ENCODE measurements around the gene MRPS17. TPM values are rescaled to one million over a fixed set of nuclear protein-coding genes. Genes with fewer than 3 reads are reported as not detected.
A peak's percentile ranks its signal among the peaks of the same experiment; 100 is the strongest.

Gene MRPS17
- total RNA-seq, 1 experiment from 2014 or later = 40.3 TPM

DNA sequence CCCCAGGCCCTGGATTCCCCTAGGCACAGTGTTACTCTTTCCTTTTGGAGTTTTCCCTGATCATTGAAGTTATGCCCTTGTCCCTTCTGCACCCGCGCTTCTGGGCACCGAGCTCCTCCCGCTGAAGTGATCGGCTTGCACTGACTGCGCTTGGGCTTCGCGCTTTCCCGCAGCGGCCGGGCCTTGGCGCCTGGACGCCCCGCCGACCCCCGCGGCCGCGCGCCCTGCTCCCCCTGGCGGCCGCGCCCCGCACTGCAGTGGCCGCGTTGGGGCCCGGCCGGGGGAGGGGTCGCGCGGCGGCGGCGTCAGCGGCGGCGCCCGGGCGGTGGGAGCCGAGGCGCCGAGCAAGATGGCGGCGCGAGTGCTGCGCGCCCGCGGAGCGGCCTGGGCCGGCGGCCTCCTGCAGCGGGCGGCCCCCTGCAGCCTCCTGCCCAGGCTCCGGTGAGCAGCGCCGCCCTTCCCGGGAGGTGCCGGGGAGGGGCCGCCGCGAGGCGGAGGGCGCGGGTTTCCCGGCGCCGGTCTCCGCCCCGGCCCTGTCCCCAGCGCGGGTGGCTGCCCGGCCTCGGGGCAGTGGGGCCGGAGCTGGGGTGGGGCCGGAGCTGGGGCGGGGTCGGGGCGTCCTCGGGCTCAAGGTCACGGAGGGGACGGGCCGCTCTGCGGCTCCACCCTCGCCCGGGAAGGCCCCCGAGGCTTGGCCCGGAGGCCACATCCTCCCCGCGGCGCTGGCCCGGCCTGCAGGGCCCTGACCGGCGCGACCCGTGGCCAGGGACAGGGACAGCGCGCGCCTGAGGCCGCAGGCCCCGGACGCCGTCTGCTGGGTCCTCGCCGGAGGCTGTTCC lies 12.8 kb downstream of the MRPS17 start, which contains the start of gene NIPSNAP2:
Gene NIPSNAP2 (plus strand): TSS at position 325 of the 839 bp plus-strand sequence. CDS start 25 bp downstream, at position 350.
- DNase-seq = peak; percentile 80 to 84
- H3K27me3 ChIP-seq = no peaks in the 10 kb centered on the region
- H3K4me1 ChIP-seq = 0 out of 2 replicates have a peak, but pooled peaks cover 5% of the 10 kb centered on the region
- peak within 1 kb of the TSS; percentile 80 for H3K27ac ChIP-seq
- peak within 1 kb of the TSS; percentile 87 for H3K4me3 ChIP-seq
- no peaks in the 10 kb centered on the region; the same call in 1 of the 2 replicates for H3K36me3 ChIP-seq
- H3K9me3 ChIP-seq (replicated peaks) = no peaks in the 10 kb centered on the region

GRCh38 chr7:55965100-55965470 lies 13.4 kb downstream of the MRPS17 start:
- Histone ChIP-seq H3K4me3 (peak overlapping the region; percentile 87), H3K36me3 (no peaks in the 10 kb centered on the region; the same call in 1 of the 2 replicates), H3K9me3 (replicated peaks) (no peaks in the 10 kb centered on the region), H3K27me3 (no peaks in the 10 kb centered on the region), H3K4me1 (0 out of 2 replicates have a peak, but pooled peaks cover 5% of the 10 kb centered on the region), H3K27ac (peak overlapping the region; percentile 80)
- DNase-seq = peak in 1 of 2 experiments; percentile 78

DNA sequence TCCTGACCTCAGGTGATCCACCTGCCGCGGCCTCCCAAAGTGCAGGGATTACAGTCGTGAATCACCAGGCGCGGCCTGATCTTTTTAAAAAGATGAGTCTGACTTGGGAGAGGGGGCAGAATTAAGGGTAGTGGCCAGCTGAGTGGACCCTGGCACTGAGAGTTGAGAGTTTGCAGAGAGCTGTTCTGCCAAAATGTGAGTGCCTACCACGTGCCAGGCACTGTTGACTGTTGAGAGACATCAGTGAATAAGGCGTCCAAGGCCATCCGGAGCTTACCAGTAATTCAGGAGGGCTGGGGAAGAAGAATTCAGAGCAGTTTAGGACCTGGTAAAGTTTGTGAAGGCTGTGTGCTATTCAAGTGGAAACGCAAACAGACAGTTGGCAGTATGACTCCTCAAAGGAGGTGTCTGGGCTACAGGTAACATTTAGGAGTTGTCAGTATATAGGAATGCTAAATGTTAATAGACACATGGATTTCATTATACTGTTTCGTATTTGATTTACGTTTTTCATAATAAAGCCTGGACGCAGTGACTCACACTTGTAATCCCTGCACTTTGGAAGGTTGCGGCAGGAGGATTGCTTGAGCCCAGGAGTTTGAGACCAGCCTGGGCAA lies 14.2 kb downstream of the MRPS17 start:
- no peaks in the 10 kb centered on the region for H3K27me3 ChIP-seq
- no peaks in the 10 kb centered on the region; the same call in 1 of the 2 replicates for H3K36me3 ChIP-seq
- no peak overlapping the region for H3K4me3 ChIP-seq
- H3K9me3 ChIP-seq (replicated peaks) = no peaks in the 10 kb centered on the region
- no peak overlapping the region for H3K27ac ChIP-seq
- H3K4me1 ChIP-seq = 0 out of 2 replicates have a peak, but pooled peaks cover 5% of the 10 kb centered on the region
- no peak for DNase-seq

- no peak for DNase-seq
- Histone ChIP-seq H3K27me3 (no peaks in the 10 kb centered on the region), H3K27ac (no peak overlapping the region), H3K36me3 (no peaks in the 10 kb centered on the region; the same call in 1 of the 2 replicates), H3K4me1 (0 out of 2 replicates have a peak, but pooled peaks cover 5% of the 10 kb centered on the region), H3K9me3 (replicated peaks) (no peaks in the 10 kb centered on the region), H3K4me3 (no peak overlapping the region)
These were observed 15.2 kb downstream of the MRPS17 start for GRCh38 chr7:55966851-55967250.

DNA sequence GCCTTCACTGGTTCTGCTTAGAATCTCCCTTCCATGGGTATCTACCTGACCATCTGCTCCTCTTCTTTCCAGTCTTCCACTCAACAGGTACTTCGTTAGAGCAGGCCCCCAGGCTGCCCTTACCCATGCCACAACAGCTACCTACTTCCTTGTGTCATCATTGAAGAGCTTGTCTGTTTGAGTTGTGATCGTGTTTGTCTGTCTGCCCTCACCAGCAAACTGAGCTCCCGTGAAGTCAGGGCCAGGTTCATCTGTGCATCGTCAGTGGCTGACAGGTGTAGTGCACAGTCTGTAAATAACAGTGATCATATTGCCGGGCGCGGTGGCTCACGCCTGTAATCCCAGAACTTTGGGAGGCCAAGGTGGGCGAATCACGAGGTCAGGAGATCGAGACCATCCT lies 17.7 kb downstream of the MRPS17 start:
- no peak for DNase-seq
- Histone ChIP-seq H3K4me3 (no peak overlapping the region), H3K9me3 (replicated peaks) (no peaks in the 10 kb centered on the region)

GRCh38 chr7:55970561-55970960 lies 18.9 kb downstream of the MRPS17 start:
- Histone ChIP-seq H3K9me3 (replicated peaks) (no peaks in the 10 kb centered on the region), H3K4me3 (no peak overlapping the region), H3K36me3 (peaks cover 6% of the 10 kb centered on the region), H3K4me1 (no peaks in the 10 kb centered on the region), H3K27me3 (no peaks in the 10 kb centered on the region), H3K27ac (no peak overlapping the region)
- no peak for DNase-seq

More for the DNA sequence above, 17.7 kb downstream of the MRPS17 start:
- no peaks in the 10 kb centered on the region for H3K27me3 ChIP-seq
- H3K36me3 ChIP-seq = peaks cover 6% of the 10 kb centered on the region
- no peaks in the 10 kb centered on the region for H3K4me1 ChIP-seq
- no peak overlapping the region for H3K27ac ChIP-seq

DNA sequence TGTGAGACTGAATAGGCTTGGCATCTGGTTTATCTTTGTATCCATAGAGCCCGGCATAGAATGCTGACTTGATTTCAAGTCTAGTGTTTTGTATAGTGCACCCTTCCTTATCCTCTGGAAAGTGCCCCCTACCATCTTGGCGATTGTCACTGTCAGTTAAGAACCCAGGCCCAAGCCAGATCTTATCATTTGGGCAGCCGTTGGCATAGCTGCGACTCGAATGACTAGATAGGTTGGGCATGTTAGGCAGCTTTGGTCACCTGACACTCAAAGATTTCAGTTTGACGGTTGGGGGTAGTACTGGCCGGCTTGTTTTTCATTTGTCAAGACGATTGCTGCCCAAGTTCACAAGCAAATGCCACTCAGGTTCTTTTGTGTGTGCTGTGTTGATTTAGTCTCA lies 19.3 kb downstream of the MRPS17 start:
- no peak for DNase-seq
- Histone ChIP-seq H3K36me3 (peaks cover 6% of the 10 kb centered on the region), H3K4me3 (no peak overlapping the region), H3K4me1 (no peaks in the 10 kb centered on the region), H3K9me3 (replicated peaks) (no peaks in the 10 kb centered on the region), H3K27me3 (no peaks in the 10 kb centered on the region), H3K27ac (no peak overlapping the region)

DNA sequence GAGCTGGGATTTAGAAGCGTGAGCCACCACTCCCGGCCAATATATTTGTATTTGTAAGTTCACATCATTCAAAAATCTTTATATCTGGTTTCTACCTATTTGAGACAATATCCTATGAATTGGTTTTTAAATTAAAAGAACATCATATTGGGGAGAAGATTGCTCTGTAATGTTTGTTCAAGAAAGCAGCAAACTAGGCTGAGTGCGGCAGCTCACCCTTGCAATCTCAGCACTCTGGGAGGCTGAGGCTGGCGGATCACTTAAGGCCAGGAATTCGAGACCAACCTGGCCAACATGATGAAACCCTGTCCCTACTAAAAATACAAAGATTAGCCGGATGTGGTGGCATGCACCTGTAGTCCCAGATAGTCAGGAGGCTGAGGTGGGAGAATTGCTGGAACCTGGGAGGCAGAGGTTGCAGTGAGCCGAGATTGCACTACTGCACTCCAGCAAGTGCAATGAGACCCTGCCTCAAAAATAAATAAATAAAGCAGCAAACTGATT lies 22.1 kb downstream of the MRPS17 start:
- Histone ChIP-seq H3K36me3 (peaks cover 14% of the 10 kb centered on the region), H3K4me1 (no peaks in the 10 kb centered on the region), H3K4me3 (no peak overlapping the region), H3K27ac (no peak overlapping the region), H3K27me3 (no peaks in the 10 kb centered on the region), H3K9me3 (replicated peaks) (no peaks in the 10 kb centered on the region)
- no peak for DNase-seq

GRCh38 chr7:55975988-55976633 lies 24.4 kb downstream of the MRPS17 start:
- DNase-seq = no peak
- Histone ChIP-seq H3K4me3 (no peak overlapping the region), H3K9me3 (replicated peaks) (no peaks in the 10 kb centered on the region), H3K27me3 (no peaks in the 10 kb centered on the region), H3K4me1 (no peaks in the 10 kb centered on the region), H3K27ac (no peak overlapping the region), H3K36me3 (peaks cover 33% of the 10 kb centered on the region)

GRCh38 chr7:55977831-55978230 lies 26.2 kb downstream of the MRPS17 start:
- Histone ChIP-seq H3K27me3 (no peaks in the 10 kb centered on the region), H3K27ac (no peak overlapping the region), H3K4me1 (no peaks in the 10 kb centered on the region), H3K4me3 (no peak overlapping the region), H3K36me3 (peaks cover 45% of the 10 kb centered on the region), H3K9me3 (replicated peaks) (no peaks in the 10 kb centered on the region)
- DNase-seq = no peak

GRCh38 chr7:55980266-55980665 lies 28.6 kb downstream of the MRPS17 start:
- H3K27me3 ChIP-seq = no peaks in the 10 kb centered on the region
- peaks cover 63% of the 10 kb centered on the region for H3K36me3 ChIP-seq
- H3K27ac ChIP-seq = no peak overlapping the region
- DNase-seq = no peak
- H3K4me1 ChIP-seq = no peaks in the 10 kb centered on the region
- H3K9me3 ChIP-seq (replicated peaks) = no peaks in the 10 kb centered on the region
- no peak overlapping the region for H3K4me3 ChIP-seq

DNA sequence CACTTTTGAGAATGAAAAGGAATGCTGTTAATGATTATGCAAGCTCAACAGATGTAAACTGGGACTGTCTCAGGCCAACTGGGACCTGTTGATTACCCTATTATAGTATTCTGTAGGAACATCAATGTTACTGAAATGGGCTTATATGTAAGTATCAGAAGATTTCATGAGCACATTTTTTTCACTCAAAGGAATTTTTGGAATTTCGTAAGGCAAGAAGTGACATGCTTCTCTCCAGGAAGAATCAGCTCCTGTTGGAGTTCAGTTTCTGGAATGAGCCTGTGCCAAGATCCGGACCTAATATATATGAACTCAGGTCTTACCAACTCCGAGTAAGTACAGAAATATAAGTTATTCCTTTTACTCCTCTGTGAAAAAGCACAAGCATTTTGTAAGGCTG lies 31.9 kb downstream of the MRPS17 start:
- Histone ChIP-seq H3K36me3 (peaks cover 74% of the 10 kb centered on the region), H3K4me3 (no peak overlapping the region), H3K27me3 (no peaks in the 10 kb centered on the region), H3K27ac (no peak overlapping the region), H3K9me3 (replicated peaks) (no peaks in the 10 kb centered on the region), H3K4me1 (no peaks in the 10 kb centered on the region)
- DNase-seq = no peak

GRCh38 chr7:55992346-55992745 lies 40.7 kb downstream of the MRPS17 start:
- no peak for DNase-seq
- Histone ChIP-seq H3K4me1 (no peaks in the 10 kb centered on the region), H3K27ac (no peak overlapping the region), H3K4me3 (no peak overlapping the region), H3K9me3 (replicated peaks) (no peaks in the 10 kb centered on the region), H3K27me3 (no peaks in the 10 kb centered on the region), H3K36me3 (peaks cover 26% of the 10 kb centered on the region)

GRCh38 chr7:55996856-55997500 lies 45.3 kb downstream of the MRPS17 start:
- Histone ChIP-seq H3K27ac (no peak overlapping the region), H3K4me1 (no peaks in the 10 kb centered on the region), H3K36me3 (peaks cover 14% of the 10 kb centered on the region), H3K27me3 (no peaks in the 10 kb centered on the region), H3K4me3 (no peak overlapping the region), H3K9me3 (replicated peaks) (no peaks in the 10 kb centered on the region)
- no peak for DNase-seq
